NCI-H146 treated with DMSO at 0.1 percent for 48 hours (cell line): ENCODE measurements around the gene POLG.

ENCODE experiments used
- DNase-seq: peaks from one replicate; lab custom pipeline; 2025; ENCODE audit not compliant: unreplicated experiment; lab: John Stamatoyannopoulos, UW

Gene POLG

GRCh38 chr15:89327113-89327512, 7.5 kb downstream of the POLG start:
- no peak for DNase-seq

- DNase-seq: no peak
These were observed 8.3 kb downstream of the POLG start for GRCh38 chr15:89326316-89326715.

GRCh38 chr15:89325039-89325803, 9.4 kb downstream of the POLG start:
- DNase-seq: no peak

GRCh38 chr15:89323825-89324224, 10.8 kb downstream of the POLG start:
- no peak for DNase-seq

DNA sequence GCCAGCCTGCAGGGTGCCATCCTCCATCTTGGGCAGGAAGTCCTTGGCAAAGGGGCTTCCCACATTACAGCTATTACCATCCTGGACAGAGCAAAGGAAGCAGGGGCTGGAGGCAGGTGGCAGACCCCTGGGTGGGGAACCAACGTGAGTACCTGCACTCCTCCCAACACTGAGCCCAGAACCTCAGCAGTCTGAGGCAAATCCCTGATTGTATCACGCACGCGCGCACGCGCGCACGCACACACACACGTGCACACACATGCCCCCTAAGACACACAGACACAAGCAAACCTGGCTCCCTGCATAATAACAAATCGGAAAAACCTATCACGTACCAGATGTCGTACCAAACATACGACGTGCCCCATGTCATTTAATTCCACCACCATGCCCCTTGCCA, 11.8 kb downstream of the POLG start:
- no peak for DNase-seq

- no peak for DNase-seq
These were observed 12.9 kb downstream of the POLG start for GRCh38 chr15:89321521-89322410.

DNA sequence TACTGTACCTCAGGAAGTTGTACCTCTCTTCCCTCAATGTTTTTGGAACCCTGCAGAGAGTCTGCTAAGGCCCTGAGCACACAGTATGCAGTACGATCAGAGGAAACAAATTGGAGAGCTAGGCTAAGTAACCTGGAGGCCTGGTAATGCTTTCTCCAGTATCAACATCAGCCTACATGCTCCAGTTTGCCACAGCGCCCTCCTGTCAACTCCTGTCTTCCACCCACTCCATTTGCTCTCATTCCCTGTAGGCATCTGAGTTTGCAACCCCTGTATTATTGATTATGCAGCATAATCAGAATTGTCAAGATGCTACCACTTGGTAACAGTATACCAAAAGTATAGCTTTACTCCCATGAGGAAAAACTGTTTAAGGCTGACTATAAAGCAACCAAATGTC, 14.4 kb downstream of the POLG start:
- no peak for DNase-seq

- no peak for DNase-seq
These were observed 14.9 kb downstream of the POLG start for GRCh38 chr15:89319678-89320077.

DNA sequence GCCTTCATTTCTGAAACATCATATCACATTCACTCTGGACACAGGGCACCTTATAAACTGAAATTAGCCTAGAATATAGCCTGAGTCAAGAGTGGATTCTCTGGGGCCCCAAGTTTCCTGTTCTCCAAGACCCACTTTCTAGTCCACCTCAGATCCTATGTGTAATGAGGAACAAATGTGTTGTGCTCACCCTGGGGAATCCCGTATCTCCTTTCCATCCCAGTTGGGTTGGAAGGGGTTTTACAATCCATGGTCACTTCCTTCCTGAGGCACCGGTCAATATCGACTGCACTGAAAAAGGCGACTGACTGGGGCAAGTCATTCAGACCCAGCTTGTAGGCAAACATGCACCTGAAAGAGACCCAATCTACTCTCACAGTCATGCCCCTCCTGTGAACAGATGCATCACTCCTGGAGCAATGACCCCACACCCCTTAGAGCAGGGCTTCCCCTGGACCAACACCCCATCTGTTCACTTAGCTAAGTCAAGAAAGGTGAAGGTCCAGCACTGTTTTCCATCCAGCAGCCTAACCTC, 17.4 kb downstream of the POLG start:
- no peak for DNase-seq

- DNase-seq: no peak
These were observed 18.1 kb downstream of the POLG start for GRCh38 chr15:89316504-89316903.

DNA sequence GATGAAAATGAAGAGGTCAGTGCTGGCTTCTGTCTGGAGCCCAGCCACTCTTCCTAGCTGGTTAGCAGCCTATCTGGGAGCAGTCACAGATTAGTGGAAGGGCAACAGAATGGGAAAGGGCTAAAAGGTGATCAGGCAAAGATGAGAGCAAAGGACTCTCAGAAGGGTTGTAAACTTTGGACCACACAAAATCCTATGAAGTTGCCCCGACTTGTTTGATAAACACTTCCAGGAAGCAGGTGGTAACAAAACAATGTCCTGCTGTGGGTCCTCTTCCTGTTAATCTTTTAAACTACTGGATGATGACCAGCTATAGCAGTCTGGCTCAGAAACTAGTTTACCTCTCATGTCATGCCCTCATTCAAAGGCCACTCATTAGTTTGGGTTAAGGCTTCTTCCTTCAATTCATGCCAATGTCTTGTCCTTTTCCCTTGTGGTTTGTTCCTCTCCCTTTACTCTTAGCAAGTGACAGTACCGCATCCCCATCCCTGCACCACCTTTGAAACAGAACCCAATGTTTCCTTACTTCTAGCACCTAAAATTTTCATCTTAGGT, 19.2 kb downstream of the POLG start:
- DNase-seq: no peak

GRCh38 chr15:89309993-89310392, 24.6 kb downstream of the POLG start:
- no peak for DNase-seq

DNA sequence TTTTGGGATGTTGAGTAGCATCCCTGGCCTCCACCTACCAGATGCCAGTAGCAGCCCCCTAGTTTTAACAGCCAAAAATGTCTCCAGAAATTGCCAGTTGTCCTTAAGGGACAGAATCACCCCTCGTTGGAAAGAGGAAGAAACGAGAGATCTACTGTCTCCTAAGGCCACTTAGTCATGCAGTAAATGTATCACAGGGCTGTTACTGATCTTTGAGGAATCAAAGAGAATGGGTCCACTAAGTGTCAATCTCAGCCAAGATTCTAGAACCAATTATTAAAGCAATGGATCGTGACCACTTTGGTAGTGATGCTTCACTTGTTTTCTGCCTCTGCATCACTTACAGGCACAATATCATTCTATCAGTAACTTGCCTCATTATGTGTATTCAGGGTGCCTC, 26.4 kb downstream of the POLG start:
- no peak for DNase-seq

- no peak for DNase-seq
These were observed 26.8 kb downstream of the POLG start for GRCh38 chr15:89307791-89308190.

GRCh38 chr15:89307046-89307587, 27.5 kb downstream of the POLG start:
- DNase-seq: no peak

DNA sequence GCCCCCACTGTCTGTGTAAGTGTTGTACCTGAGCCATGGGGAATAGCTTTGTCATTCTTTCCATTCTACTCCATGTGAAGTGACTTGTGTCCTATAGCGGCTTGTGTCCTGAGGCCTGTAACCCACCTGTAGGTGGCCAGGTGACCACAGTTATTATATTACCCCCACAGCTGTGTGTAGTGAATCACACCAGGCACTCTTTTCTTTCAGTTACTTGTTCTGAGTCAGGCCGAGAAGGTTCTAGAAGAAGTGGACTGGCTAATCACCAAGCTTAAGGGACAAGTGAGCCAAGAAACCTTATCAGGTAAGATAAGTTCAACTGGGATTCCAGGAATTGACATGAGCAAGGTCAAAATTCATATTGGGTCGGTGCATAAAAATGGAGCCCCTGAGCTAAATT, 29.2 kb downstream of the POLG start:
- no peak for DNase-seq

GRCh38 chr15:89303986-89304385, 30.6 kb downstream of the POLG start:
- no peak for DNase-seq

- DNase-seq: no peak
These were observed 33.1 kb downstream of the POLG start for GRCh38 chr15:89301304-89302089.

GRCh38 chr15:89299896-89300295, 34.7 kb downstream of the POLG start:
- DNase-seq: no peak

DNA sequence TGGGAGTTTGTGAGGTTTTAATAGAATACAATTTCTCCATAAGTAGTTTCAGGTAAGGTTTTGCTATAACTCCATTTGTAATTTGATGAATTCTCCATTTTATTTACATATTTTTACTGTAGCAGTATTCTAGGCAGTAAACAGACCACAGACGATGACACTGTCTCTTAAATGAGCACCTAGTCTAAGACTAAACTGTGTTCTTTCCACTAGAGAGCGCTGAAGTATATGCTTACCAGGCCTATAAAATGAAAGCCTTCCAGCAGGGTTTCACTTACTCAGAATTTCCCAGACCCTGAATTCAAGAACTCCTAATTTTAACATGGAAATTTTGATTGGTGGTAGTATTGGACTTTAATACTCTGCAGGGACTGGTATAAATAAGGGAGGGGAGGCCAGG, 41.6 kb downstream of the POLG start:
- DNase-seq: no peak
